Mucosa of gallbladder (tissue), 1 donor: ENCODE measurements around the gene POLR1H. TPM values are rescaled to one million over a fixed set of nuclear protein-coding genes. Genes with fewer than 3 reads are reported as not detected.

Experiments
- total RNA-seq: library from RNA; stranded (reverse); gene quantifications from one replicate; pipeline ENCODE4 v1.2.1, GENCODE V29; 2021
- donor health status: DM: no; HTN: no; CAD: no.

The POLR1H gene
- total RNA-seq, 1 donor from 2014 or later, result 19.5 TPM

Other genes starting within 250 kb of the POLR1H start
- 0.52 TPM for gene HLA-G, start 233.4 kb upstream of the POLR1H start, total RNA-seq
- 1,097 TPM for gene HLA-A, start 118.7 kb upstream of the POLR1H start, total RNA-seq
- gene PPP1R11, start 5.9 kb downstream of the POLR1H start, total RNA-seq, result 76.9 TPM
- gene RNF39, start 14.5 kb downstream of the POLR1H start, total RNA-seq, result 2.5 TPM
- gene TRIM31, start 51.8 kb downstream of the POLR1H start, total RNA-seq, result 3.1 TPM
- not detected for gene TRIM40, start 74.9 kb downstream of the POLR1H start, total RNA-seq
- 5.4 TPM for gene TRIM10, start 99.9 kb downstream of the POLR1H start, total RNA-seq
- gene TRIM15, start 102.3 kb downstream of the POLR1H start, total RNA-seq, result 19.6 TPM
- gene TRIM26, start 152.1 kb downstream of the POLR1H start, total RNA-seq, result 72.4 TPM